Measurements from ENCODE around the gene SLC13A4.
"Not testable (repeated sequence)": the region's sequence is repeated elsewhere in the genome, so short reads cannot be mapped to it uniquely, and the experiment has no call there.

GRCh38 chr7:135639690-135640089 lies 88.3 kb downstream of the SLC13A4 start:
- TF ChIP-seq CTCF (conservative IDR thresholded peaks at IDR 0.05 in 1 of 2, IDR thresholded peaks at IDR 0.05 in 1 of 2; ENCODE audit: extremely low read depth in 1 of 2, insufficient read depth in 1 of 2, low read depth in 1 of 2, low read length in 2 of 2); EZH2 (IDR thresholded peaks at IDR 0.05; ENCODE audit: borderline replicate concordance, low read length): not testable (repeated sequence)
